Stomach smooth muscle (tissue), 2 donors: ENCODE measurements around the gene GSS.
A peak's percentile ranks its signal among the peaks of the same experiment; 100 is the strongest.

ENCODE experiments used
- H3K27ac ChIP-seq: one replicate; pipeline ENCODE4 v1.7.0; 2013; ENCODE audit warnings: mild to moderate bottlenecking, low read length, inconsistent platforms
- H3K27me3 ChIP-seq, 2 donors: one replicate each; pipeline ENCODE4 v1.7.0; 2013; ENCODE audit warnings: low read length in 2 of 2; ENCODE audit not compliant: insufficient read depth in 2 of 2, control insufficient read depth in 1 of 2
- H3K36me3 ChIP-seq, 2 donors: one replicate each; pipeline ENCODE4 v1.7.0; 2013; ENCODE audit warnings: low read length in 2 of 2; ENCODE audit not compliant: control insufficient read depth in 2 of 2, insufficient read depth in 2 of 2
- H3K4me1 ChIP-seq: one replicate; pipeline ENCODE4 v1.7.0; 2013; ENCODE audit warnings: low read length; ENCODE audit not compliant: control insufficient read depth, insufficient read depth
- H3K4me3 ChIP-seq, 2 donors: one replicate each; pipeline ENCODE4 v1.7.0; 2013; ENCODE audit warnings: low read length in 2 of 2
- H3K9ac ChIP-seq, 2 donors: one replicate each; pipeline ENCODE4 v1.7.0; 2013; ENCODE audit warnings: low read length in 2 of 2, mild to moderate bottlenecking in 1 of 2
- H3K9me3 ChIP-seq, 2 donors: one replicate each; pipeline ENCODE4 v1.7.0; 2013; ENCODE audit warnings: low read length in 2 of 2; ENCODE audit not compliant: control insufficient read depth in 2 of 2
- donor health status: healthy.
- donor health status: Pancreatic carcinoma.

GSS gene

DNA sequence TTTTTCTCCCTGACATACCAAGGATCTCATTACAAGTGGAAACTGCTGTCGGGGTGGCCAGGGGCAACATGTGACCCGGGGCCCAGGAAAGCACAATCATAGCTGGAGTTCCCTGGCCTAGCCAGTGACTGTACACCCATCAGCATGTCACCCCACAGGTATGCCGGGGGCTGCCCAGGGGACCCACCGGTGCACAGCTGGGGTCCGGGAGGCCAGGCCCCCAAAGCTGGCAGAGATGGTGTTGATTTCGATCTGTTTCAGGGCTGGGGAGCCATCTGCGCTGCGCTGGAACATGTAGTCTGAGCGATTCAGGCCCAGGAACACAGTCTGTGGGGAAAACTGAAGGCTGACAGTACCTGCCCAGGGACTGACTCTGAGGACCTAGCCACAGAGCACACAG lies 13.3 kb downstream of the GSS start:
- Histone ChIP-seq H3K27me3 (no peaks in the 10 kb centered on the region), H3K9me3 (no peaks in the 10 kb centered on the region), H3K4me3 (no peak overlapping the region), H3K9ac (no peak overlapping the region), H3K36me3 (peaks cover 26 to 32% of the 10 kb centered on the region in 2 donors), H3K4me1 (peaks cover 9% of the 10 kb centered on the region), H3K27ac (no peak overlapping the region)

- H3K36me3 ChIP-seq: peaks cover 28 to 35% of the 10 kb centered on the region in 2 donors
- no peaks in the 10 kb centered on the region for H3K27me3 ChIP-seq
- H3K4me3 ChIP-seq: no peak overlapping the region
- no peak overlapping the region for H3K9ac ChIP-seq
- no peaks in the 10 kb centered on the region for H3K9me3 ChIP-seq
- H3K4me1 ChIP-seq: peaks cover 9% of the 10 kb centered on the region
- no peak overlapping the region for H3K27ac ChIP-seq
Observed at GRCh38 chr20:34941226-34941625, 14.4 kb downstream of the GSS start.

- Histone ChIP-seq H3K27ac (no peak overlapping the region), H3K9me3 (no peaks in the 10 kb centered on the region)
Observed at GRCh38 chr20:34940081-34940481, 15.5 kb downstream of the GSS start.

DNA sequence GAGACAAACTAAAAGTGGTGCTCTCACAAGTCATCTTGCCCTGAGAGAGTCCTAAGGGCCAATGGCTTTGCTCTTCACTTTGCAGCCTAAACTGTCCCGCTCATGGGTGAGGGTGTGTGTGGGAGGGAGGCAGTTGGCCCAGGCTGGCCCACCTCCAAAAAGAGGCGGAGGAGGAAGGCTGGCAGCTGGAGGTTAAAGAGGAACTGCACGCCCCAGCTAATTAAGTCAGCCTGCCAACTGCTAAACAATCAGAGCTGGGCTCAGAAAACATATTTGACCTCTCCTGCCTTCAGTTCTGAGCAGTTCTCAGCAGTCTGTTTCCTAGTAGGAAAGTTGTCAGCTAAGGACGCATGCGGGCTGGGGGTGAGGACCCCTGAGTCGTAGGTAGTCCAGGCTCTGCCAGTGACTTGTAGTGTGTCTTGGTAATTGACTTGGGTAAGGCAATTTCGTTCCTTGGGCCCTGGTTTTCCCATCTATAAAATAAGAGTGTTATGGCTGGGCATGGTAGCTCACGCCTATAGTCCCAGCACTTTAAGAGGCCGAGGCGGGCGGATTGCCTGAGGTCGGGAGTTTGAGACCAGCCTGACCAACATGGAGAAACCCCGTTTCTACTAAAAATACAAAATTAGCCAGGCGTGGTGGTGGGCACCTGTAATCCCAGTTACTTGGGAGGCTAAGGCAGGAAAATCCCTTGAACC lies 17.0 kb downstream of the GSS start:
- H3K9me3 ChIP-seq: no peaks in the 10 kb centered on the region
- no peak overlapping the region for H3K4me3 ChIP-seq
- no peaks in the 10 kb centered on the region for H3K27me3 ChIP-seq
- peak overlapping the region in 1 of 2 donors; percentile 13 for H3K9ac ChIP-seq
- H3K27ac ChIP-seq: peak overlapping the region; percentile 18
- H3K4me1 ChIP-seq: peaks cover 9% of the 10 kb centered on the region
- peaks cover 23 to 36% of the 10 kb centered on the region in 2 donors for H3K36me3 ChIP-seq

More at GRCh38 chr20:34940081-34940481, 15.5 kb downstream of the GSS start:
- peaks cover 28 to 30% of the 10 kb centered on the region in 2 donors for H3K36me3 ChIP-seq
- H3K27me3 ChIP-seq: no peaks in the 10 kb centered on the region
- no peak overlapping the region for H3K9ac ChIP-seq
- peaks cover 9% of the 10 kb centered on the region for H3K4me1 ChIP-seq
- H3K4me3 ChIP-seq: no peak overlapping the region

DNA sequence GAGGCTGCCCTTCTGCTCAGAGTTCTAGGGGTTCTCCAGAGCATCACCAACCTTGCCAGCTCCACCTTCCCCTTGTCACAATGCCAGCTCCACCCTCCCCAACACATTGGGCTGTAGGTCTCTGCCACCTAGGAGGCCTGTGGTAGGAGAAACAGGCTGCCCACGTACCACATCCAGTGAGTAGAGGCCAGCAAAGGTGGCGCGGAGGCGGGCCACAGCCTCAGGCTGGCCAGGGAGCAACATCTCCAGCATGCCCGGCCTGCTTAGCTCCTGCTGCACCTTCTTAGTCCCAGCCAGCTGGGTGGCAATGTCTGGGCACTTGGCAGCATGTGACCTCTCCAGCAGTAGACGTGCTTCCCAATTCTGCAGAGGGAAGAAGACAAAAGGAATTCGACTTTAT lies 23.8 kb downstream of the GSS start:
- H3K27ac ChIP-seq: no peak overlapping the region
- H3K4me3 ChIP-seq: no peak overlapping the region
- no peaks in the 10 kb centered on the region for H3K27me3 ChIP-seq
- H3K36me3 ChIP-seq: peaks cover 41 to 47% of the 10 kb centered on the region in 2 donors
- H3K9ac ChIP-seq: no peak overlapping the region
- H3K4me1 ChIP-seq: no peaks in the 10 kb centered on the region
- H3K9me3 ChIP-seq: no peaks in the 10 kb centered on the region

DNA sequence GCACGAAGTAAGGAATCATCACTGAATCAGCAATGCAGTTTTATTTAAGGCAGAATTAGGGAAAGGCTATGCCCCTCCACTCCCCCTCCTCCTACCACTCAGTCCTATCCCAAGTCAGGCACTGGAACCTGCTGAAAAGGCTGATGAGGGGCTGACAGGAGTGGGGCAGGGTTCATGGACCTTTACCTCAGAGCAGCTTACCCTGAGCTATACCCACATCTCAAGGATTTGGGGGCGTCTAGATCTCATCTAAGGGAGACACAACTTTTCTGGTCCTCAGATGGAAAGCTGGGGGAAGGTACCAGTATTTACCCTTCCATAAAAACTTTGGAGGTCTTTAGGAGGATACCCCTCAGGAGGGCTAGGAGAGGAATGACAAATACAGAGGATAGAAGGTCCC lies 27.2 kb downstream of the GSS start:
- H3K27ac ChIP-seq: no peak overlapping the region
- peaks cover 52 to 60% of the 10 kb centered on the region in 2 donors for H3K36me3 ChIP-seq

DNA sequence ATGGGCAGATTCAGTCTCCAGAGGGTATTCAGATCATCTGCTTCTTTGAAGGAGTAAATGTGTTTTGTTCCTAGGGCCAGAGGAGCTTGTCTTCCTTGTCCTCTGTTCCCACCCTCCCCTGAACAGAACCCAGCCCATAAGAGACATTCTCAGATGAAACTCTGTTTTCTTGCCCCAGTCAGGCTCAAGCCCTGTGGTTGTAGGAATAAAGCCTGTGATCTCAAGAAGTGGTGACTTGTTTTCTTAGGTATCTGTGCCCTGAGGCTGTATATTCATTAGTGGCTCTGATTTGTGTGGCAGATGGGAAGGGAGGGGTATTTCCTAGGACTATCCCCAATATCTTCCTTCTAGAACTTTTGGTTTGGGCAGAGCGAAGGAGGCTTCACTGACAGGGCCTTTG lies 27.9 kb downstream of the GSS start:
- Histone ChIP-seq H3K4me1 (peaks cover 2% of the 10 kb centered on the region), H3K4me3 (no peak overlapping the region), H3K27me3 (no peaks in the 10 kb centered on the region), H3K9ac (no peak overlapping the region), H3K27ac (no peak overlapping the region), H3K9me3 (no peaks in the 10 kb centered on the region), H3K36me3 (peaks cover 55 to 64% of the 10 kb centered on the region in 2 donors)

More for the DNA sequence above, 27.2 kb downstream of the GSS start:
- Histone ChIP-seq H3K27me3 (no peaks in the 10 kb centered on the region), H3K4me1 (peaks cover 2% of the 10 kb centered on the region), H3K9ac (no peak overlapping the region), H3K9me3 (no peaks in the 10 kb centered on the region), H3K4me3 (no peak overlapping the region)

DNA sequence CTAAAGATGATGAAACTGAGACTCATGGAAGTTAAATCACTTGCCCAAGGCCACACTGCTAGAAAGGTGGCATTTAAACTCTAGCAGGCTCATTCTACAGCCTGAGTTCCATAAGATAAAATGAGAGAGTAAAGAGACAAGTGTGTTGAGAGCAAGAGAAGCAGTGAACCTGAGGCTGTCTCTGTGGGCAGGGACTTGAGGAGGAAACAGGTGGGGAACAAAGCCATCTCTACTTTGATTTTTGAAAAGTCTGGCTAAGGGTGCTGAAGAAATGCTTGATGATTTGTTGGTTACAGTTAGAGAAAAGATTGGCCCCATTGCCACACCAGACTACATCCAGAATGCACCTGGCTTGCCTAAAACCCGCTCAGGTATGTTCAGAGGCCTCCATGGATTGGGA lies 29.0 kb downstream of the GSS start:
- Histone ChIP-seq H3K27ac (no peak overlapping the region), H3K36me3 (peaks cover 50 to 63% of the 10 kb centered on the region in 2 donors), H3K9me3 (no peaks in the 10 kb centered on the region), H3K4me1 (peaks cover 4% of the 10 kb centered on the region), H3K4me3 (no peak overlapping the region), H3K27me3 (no peaks in the 10 kb centered on the region), H3K9ac (no peak overlapping the region)

DNA sequence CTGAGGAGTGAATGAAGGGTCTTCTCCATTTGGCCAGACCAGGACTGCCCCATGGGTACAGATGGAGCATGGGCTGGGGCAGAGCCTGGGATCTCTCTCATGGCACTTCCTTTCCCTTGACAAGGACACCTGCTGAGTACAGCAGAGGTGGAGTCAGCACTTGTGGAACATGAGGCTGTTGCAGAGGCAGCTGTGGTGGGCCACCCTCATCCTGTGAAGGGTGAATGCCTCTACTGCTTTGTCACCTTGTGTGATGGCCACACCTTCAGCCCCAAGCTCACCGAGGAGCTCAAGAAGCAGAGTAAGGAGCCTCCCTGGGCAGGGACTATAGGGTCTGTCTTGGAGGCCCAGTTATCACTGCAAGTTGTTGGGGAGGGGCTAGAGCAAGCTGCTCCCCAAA lies 29.6 kb downstream of the GSS start:
- Histone ChIP-seq H3K27me3 (no peaks in the 10 kb centered on the region), H3K9me3 (no peaks in the 10 kb centered on the region), H3K4me1 (peaks cover 4% of the 10 kb centered on the region), H3K27ac (no peak overlapping the region), H3K4me3 (no peak overlapping the region), H3K36me3 (peaks cover 55 to 64% of the 10 kb centered on the region in 2 donors), H3K9ac (no peak overlapping the region)

DNA sequence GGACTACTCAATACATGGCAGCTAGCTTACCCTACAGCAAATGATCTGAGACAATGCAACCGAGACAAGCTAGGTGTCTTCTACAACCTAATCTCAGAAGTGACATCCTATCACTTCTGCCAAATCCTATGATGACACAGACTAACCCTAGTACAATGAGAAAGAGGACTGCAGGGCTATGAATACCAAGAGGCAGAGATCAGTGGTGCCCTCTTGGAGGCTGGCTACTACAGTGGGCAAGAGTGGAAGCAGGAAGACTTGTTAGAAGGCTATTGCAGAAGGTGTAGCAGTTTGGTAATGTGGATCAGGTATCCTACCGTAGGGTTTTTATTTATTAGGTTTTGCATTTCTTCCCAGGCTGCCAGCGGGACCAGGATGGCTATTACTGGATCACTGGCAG lies 30.3 kb downstream of the GSS start:
- peaks cover 62 to 69% of the 10 kb centered on the region in 2 donors for H3K36me3 ChIP-seq

GRCh38 chr20:34923414-34923813 lies 32.2 kb downstream of the GSS start:
- Histone ChIP-seq H3K27me3 (no peaks in the 10 kb centered on the region), H3K27ac (no peak overlapping the region), H3K4me1 (peaks cover 4% of the 10 kb centered on the region), H3K36me3 (peaks cover 56 to 61% of the 10 kb centered on the region in 2 donors), H3K4me3 (no peak overlapping the region), H3K9me3 (no peaks in the 10 kb centered on the region), H3K9ac (no peak overlapping the region)

More for the DNA sequence above, 30.3 kb downstream of the GSS start:
- Histone ChIP-seq H3K9me3 (no peaks in the 10 kb centered on the region), H3K4me3 (no peak overlapping the region), H3K27me3 (no peaks in the 10 kb centered on the region), H3K4me1 (peaks cover 4% of the 10 kb centered on the region), H3K27ac (no peak overlapping the region), H3K9ac (no peak overlapping the region)
